A549 (cell line): ENCODE measurements around the gene IRX4. TPM values are rescaled to one million over a fixed set of nuclear protein-coding genes. Genes with fewer than 3 reads are reported as not detected.

Experiments
- ATAC-seq, 2 experiments: fragments of 200-7000 bp in 1 of 2; fragments of >200 bp in 1 of 2; cut with Nextera tagmentation in 1 of 2; cut with Tn5 transposase in 1 of 2; 3 replicates each; pipeline versions ENCODE4 v1.8.0 to v1.9.1; 2018 to 2020; ENCODE audit warnings: mild to moderate bottlenecking in 1 of 2, moderate library complexity in 1 of 2
- CTCF ChIA-PET: fragments of 300-600 bp; sonication (Branson Sonifier 250); formaldehyde crosslinking; extraction: SDS; loops from one replicate; lab custom pipeline; 2021; ENCODE audit warnings: antibody characterized with exemption, inconsistent platforms; lab: Yijun Ruan, JAX
- POLR2A ChIA-PET: fragments of 350-600 bp; formaldehyde crosslinking; extraction: SDS; loops from one replicate; lab custom pipeline; 2021; ENCODE audit warnings: antibody characterized with exemption, inconsistent platforms; lab: Yijun Ruan, JAX
- DNase-seq, 2 experiments: peaks; one replicate each; pipeline versions ENCODE4 v3.0.0 to v3.0.0-alpha.2; 2011 to 2016; ENCODE audit warnings: low read depth in 1 of 2, low spot score in 1 of 2
- FAIRE-seq: peaks from 2 replicates; lab custom pipeline; 2011; peaks lifted over from hg19 to GRCh38; lab: Jason Lieb, UNC
- H3K27ac ChIP-seq, 2 experiments: fragments of >200 bp; sonication (Bioruptor Twin); formaldehyde crosslinking; 3 replicates each; pipeline ENCODE4 v1.5.1; 2016 to 2017
- H3K4me1 ChIP-seq: fragments of >200 bp; sonication (Bioruptor Twin); formaldehyde crosslinking; 3 replicates; pipeline ENCODE4 v1.6.1; 2016
- H3K4me2 ChIP-seq: fragments of >200 bp; sonication (Bioruptor Twin); formaldehyde crosslinking; 3 replicates; pipeline ENCODE4 v1.6.1; 2016
- H3K4me3 ChIP-seq: fragments of >200 bp; sonication (Bioruptor Twin); formaldehyde crosslinking; 3 replicates; pipeline ENCODE4 v1.5.1; 2016
- H3K9me3 ChIP-seq: fragments of >200 bp; sonication (Bioruptor Twin); formaldehyde crosslinking; 3 replicates; pipeline ENCODE4 v1.6.1; 2016
- BCL3 ChIP-seq: fragments of >200 bp; sonication (Bioruptor Twin); formaldehyde crosslinking; IDR thresholded peaks from 3 replicates; pipeline ENCODE4 v1.6.1; 2016
- BHLHE40 ChIP-seq: IDR thresholded peaks from 2 replicates; pipeline ENCODE4 v1.6.1; 2012; ENCODE audit warnings: low read depth, low read length, inconsistent platforms
- CBX2 ChIP-seq: fragments of 200-600 bp; sonication (generic); IDR thresholded peaks from 2 replicates; pipeline ENCODE4 v1.6.1; 2016; ENCODE audit warnings: low read depth, mild to moderate bottlenecking, borderline replicate concordance
- CEBPB ChIP-seq, 2 experiments: fragments of >200 bp in 1 of 2; sonication (Bioruptor Twin) in 1 of 2; formaldehyde crosslinking in 1 of 2; IDR thresholded peaks; 2 replicates each; pipeline ENCODE4 v1.6.1; 2012 to 2016
- EHF ChIP-seq: fragments of 250-450 bp; sonication (Bioruptor Pico); IDR thresholded peaks from 2 replicates; pipeline ENCODE4 v1.5.0; 2020; ENCODE audit warnings: mild to moderate bottlenecking
- EHMT2 ChIP-seq: fragments of 200-600 bp; sonication (generic); IDR thresholded peaks from 2 replicates; pipeline ENCODE4 v1.6.1; 2016; ENCODE audit warnings: antibody characterized with exemption, low read depth, mild to moderate bottlenecking, moderate library complexity
- ESRRA ChIP-seq: fragments of 150-350 bp; IDR thresholded peaks from 2 replicates; pipeline ENCODE4 v1.6.1; 2014; ENCODE audit warnings: mild to moderate bottlenecking, low read length, borderline replicate concordance
- FOSB ChIP-seq: fragments of 250-450 bp; sonication (Bioruptor Pico); IDR thresholded peaks from 2 replicates; pipeline ENCODE4 v1.5.0; 2020; ENCODE audit warnings: mild to moderate bottlenecking, moderate library complexity
- GATA3 ChIP-seq: IDR thresholded peaks from 2 replicates; pipeline ENCODE4 v1.6.1; 2012; ENCODE audit warnings: borderline replicate concordance
- HES2 ChIP-seq: fragments of >200 bp; sonication (Bioruptor Twin); formaldehyde crosslinking; IDR thresholded peaks from 2 replicates; pipeline ENCODE4 v1.6.1; 2016
- HOXA7 ChIP-seq: fragments of 250-450 bp; sonication (Bioruptor Pico); IDR thresholded peaks from 2 replicates; pipeline ENCODE4 v1.5.0; 2020; ENCODE audit warnings: mild to moderate bottlenecking, moderate library complexity
- HOXB5 ChIP-seq: fragments of 250-450 bp; sonication (Bioruptor Pico); IDR thresholded peaks from 2 replicates; pipeline ENCODE4 v1.5.0; 2020; ENCODE audit warnings: mild to moderate bottlenecking, moderate library complexity
- JUN ChIP-seq, 2 experiments: fragments of >200 bp; sonication (Bioruptor Twin); formaldehyde crosslinking; IDR thresholded peaks; 2 replicates in 1 of 2; 3 replicates in 1 of 2; pipeline ENCODE4 v1.6.1; 2016 to 2017
- JUNB ChIP-seq: fragments of >200 bp; sonication (Bioruptor Twin); formaldehyde crosslinking; IDR thresholded peaks from 2 replicates; pipeline ENCODE4 v1.6.1; 2016
- KDM1A ChIP-seq: fragments of 200-600 bp; sonication (generic); IDR thresholded peaks from 2 replicates; pipeline ENCODE4 v1.6.1; 2016; ENCODE audit warnings: low read depth, mild to moderate bottlenecking
- KDM5A ChIP-seq: fragments of 200-600 bp; sonication (generic); IDR thresholded peaks from 2 replicates; pipeline ENCODE4 v1.6.1; 2016; ENCODE audit warnings: antibody characterized with exemption, mild to moderate bottlenecking
- MYC ChIP-seq: IDR thresholded peaks from 2 replicates; pipeline ENCODE4 v1.6.1; 2012; ENCODE audit warnings: mild to moderate bottlenecking, inconsistent platforms, low read length, improper control_type of control experiment, borderline replicate concordance
- PHF8 ChIP-seq: fragments of 200-600 bp; sonication (generic); IDR thresholded peaks from 2 replicates; pipeline ENCODE4 v1.6.1; 2016; ENCODE audit warnings: low read depth, mild to moderate bottlenecking, antibody characterized with exemption, moderate library complexity, borderline replicate concordance
- RAD21 ChIP-seq, 2 experiments: fragments of >200 bp in 1 of 2; sonication (Bioruptor Twin) in 1 of 2; formaldehyde crosslinking in 1 of 2; IDR thresholded peaks in 1 of 2; conservative IDR thresholded peaks in 1 of 2; 2 replicates in 1 of 2; 3 replicates in 1 of 2; pipeline ENCODE4 v1.6.1; 2012 to 2018; ENCODE audit warnings: inconsistent platforms in 1 of 2
- RARB ChIP-seq: fragments of 250-450 bp; sonication (Bioruptor Pico); IDR thresholded peaks from 2 replicates; pipeline ENCODE4 v1.8.0; 2021; ENCODE audit warnings: mild to moderate bottlenecking, moderate library complexity
- RCOR1 ChIP-seq: fragments of 150-350 bp; IDR thresholded peaks from 2 replicates; pipeline ENCODE4 v1.6.1; 2014; ENCODE audit warnings: antibody characterized with exemption, low read length, low read depth
- RNF2 ChIP-seq: fragments of 200-600 bp; sonication (generic); IDR thresholded peaks from 2 replicates; pipeline ENCODE4 v1.6.1; 2016; ENCODE audit warnings: low read depth, mild to moderate bottlenecking, antibody characterized with exemption, moderate library complexity, borderline replicate concordance
- SMC3 ChIP-seq: fragments of >200 bp; sonication (Bioruptor Twin); formaldehyde crosslinking; IDR thresholded peaks from 3 replicates; pipeline ENCODE4 v1.6.1; 2018; ENCODE audit warnings: inconsistent platforms
- SREBF2 ChIP-seq: fragments of 450-650 bp; IDR thresholded peaks from 2 replicates; pipeline ENCODE4 v1.6.1; 2014; ENCODE audit warnings: mild to moderate bottlenecking, moderate library complexity
- ZC3H11A ChIP-seq: fragments of 450-650 bp; IDR thresholded peaks from 2 replicates; pipeline ENCODE4 v1.6.1; 2014; ENCODE audit warnings: antibody characterized with exemption, mild to moderate bottlenecking
- ZFP36 ChIP-seq: fragments of 450-650 bp; IDR thresholded peaks from 2 replicates; pipeline ENCODE4 v1.6.1; 2014; ENCODE audit warnings: borderline replicate concordance; ENCODE audit not compliant: partially characterized antibody
- WGBS: methylation state at CpG from one replicate; pipeline ENCODE4 v1.1.6; 2017; ENCODE audit errors: missing lambda C conversion rate; 5-methylcytosine and 5-hydroxymethylcytosine counted together
- polyA plus RNA-seq, 4 experiments: library from polyadenylated mRNA; depleted of rRNA in 3 of 4; stranded (reverse); fragments of >200 nt; fragmentation: RNase III in 1 of 4; extraction: RNeasy Plus Mini Kit Qiagen cat#74134 plus additional on column Dnase treatment in 1 of 4; gene quantifications; 2 replicates in 3 of 4; 3 replicates in 1 of 4; pipeline ENCODE4 v1.2.3, GENCODE V29; 2011 to 2017

The IRX4 gene
- polyA plus RNA-seq, 2 of the 4 experiments (the other 2 are of a cell fraction), result 0.04 to 0.06 TPM

GRCh38 chr5:1868886-1869475 lies 13.7 kb downstream of the IRX4 start:
- Histone ChIP-seq H3K4me3 (no peak overlapping the region), H3K4me1 (no peaks in the 10 kb centered on the region), H3K27ac (no peak overlapping the region)
- POLR2A ChIA-PET, result no interaction called here
- 33% methylated on average over 12 of the region's 19 CpGs for WGBS
- CTCF ChIA-PET, result no interaction called here
- FAIRE-seq (no peak), DNase-seq (no peak)
- TF ChIP-seq KDM1A, result no peak
- no peak for TF ChIP-seq JUNB
- TF ChIP-seq KDM5A, result no peak
- TF ChIP-seq CEBPB (IDR thresholded peaks at IDR 0.05), result no peak
- TF ChIP-seq SMC3, result no peak
- TF ChIP-seq PHF8, result no peak
- TF ChIP-seq ESRRA, result no peak
- TF ChIP-seq MYC, result no peak
- no peak for TF ChIP-seq JUN (IDR thresholded peaks at IDR 0.05)
- no peak for TF ChIP-seq HES2
- no peak for TF ChIP-seq GATA3
- no peak for TF ChIP-seq RARB
- TF ChIP-seq RAD21 (conservative IDR thresholded peaks at IDR 0.05 in 1 of 2, IDR thresholded peaks at IDR 0.05 in 1 of 2), result no peak
- no peak for TF ChIP-seq HOXB5 (CRISPR knock-in tag)
- TF ChIP-seq RCOR1, result no peak
- TF ChIP-seq, all 56 proteins: peak for 0
- Histone ChIP-seq H3K9me3 (no peaks in the 10 kb centered on the region), H3K4me2 (no peak overlapping the region)
- ATAC-seq, result no peak

GRCh38 chr5:1867815-1868143 lies 14.9 kb downstream of the IRX4 start:
- DNase-seq, result no peak
- H3K4me2 ChIP-seq, result no peak overlapping the region
- no peaks in the 10 kb centered on the region for H3K9me3 ChIP-seq
- CTCF ChIA-PET, result no interaction called here
- 69% methylated on average over 20 of the region's 20 CpGs for WGBS
- POLR2A ChIA-PET, result no interaction called here
- H3K4me3 ChIP-seq, result no peak overlapping the region
- no peak overlapping the region for H3K27ac ChIP-seq
- FAIRE-seq, result no peak
- TF ChIP-seq GATA3 (no peak), RARB (no peak), FOSB (CRISPR knock-in tag) (no peak), ZFP36 (no peak), BCL3 (no peak), RNF2 (no peak), HOXA7 (CRISPR knock-in tag) (no peak), ZC3H11A (no peak), EHF (CRISPR knock-in tag) (no peak), CBX2 (no peak), SREBF2 (no peak), BHLHE40 (no peak), EHMT2 (no peak), CEBPB (IDR thresholded peaks at IDR 0.05) (no peak), KDM1A (no peak), JUNB (no peak)
- ATAC-seq, result 0 out of 6 replicates have a peak, but pooled peaks of 1 of the 2 experiments have one; percentile 3
- no peaks in the 10 kb centered on the region for H3K4me1 ChIP-seq
